Adrenal gland (tissue), 5 donors: ENCODE data around the gene CACNA1D.

Source experiments
- CTCF ChIP-seq, 6 experiments: fragments of 450-650 bp in 4 of 6; fragments of 200-600 bp in 2 of 6; sonication (generic) in 1 of 6; IDR thresholded peaks; 1 replicate in 5 of 6; 2 replicates in 1 of 6; pipeline versions ENCODE4 v1.5.1 to v1.8.0; 2016 to 2021; ENCODE audit warnings: antibody characterized with exemption in 6 of 6, mild to moderate bottlenecking in 2 of 6, moderate library complexity in 1 of 6
- POLR2A ChIP-seq, 2 donors: fragments of 450-650 bp; IDR thresholded peaks; one replicate each; pipeline ENCODE4 v1.6.1; 2017; ENCODE audit warnings: antibody characterized with exemption in 2 of 2, mild to moderate bottlenecking in 2 of 2, moderate library complexity in 1 of 2
- donor health status: DM: no; HTN: no; CAD: no.

GRCh38 chr3:53846134-53846850 is 351.9 kb downstream of the CACNA1D start, which contains the start of the genes CHDH and IL17RB:
- TF ChIP-seq CTCF (IDR thresholded peaks at IDR 0.05) (no peak), POLR2A (IDR thresholded peaks at IDR 0.05) (peak in 1 of 2 donors; percentile 53)
